HG03520 (cell line): ENCODE data around the gene SLC8A1.

ENCODE experiments used
- ATAC-seq: cut with Tn5 transposase; IDR thresholded peaks from one replicate; pipeline ENCODE4 v1.9.1; 2021; ENCODE audit warnings: mild to moderate bottlenecking, moderate library complexity; ENCODE audit not compliant: unreplicated experiment

Gene SLC8A1

DNA sequence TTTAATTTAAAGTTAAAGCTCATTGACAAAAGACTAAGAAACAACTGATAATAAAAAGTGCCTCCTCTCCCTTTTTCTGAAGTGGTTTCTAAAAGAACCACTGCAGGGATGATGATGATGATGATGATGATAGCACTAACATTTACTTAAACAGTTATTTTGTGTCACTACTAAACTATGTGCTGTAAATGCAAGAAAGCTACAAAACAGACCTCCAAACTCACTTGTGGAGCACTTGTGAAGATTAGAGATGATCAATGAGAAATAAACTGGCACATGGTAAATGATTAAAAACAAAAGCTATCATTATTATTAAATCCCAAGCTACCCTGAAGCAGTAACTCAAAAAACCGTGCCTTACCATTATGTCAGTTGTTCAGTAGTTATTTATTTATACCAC, 88.7 kb downstream of the SLC8A1 start:
- no peak for ATAC-seq

DNA sequence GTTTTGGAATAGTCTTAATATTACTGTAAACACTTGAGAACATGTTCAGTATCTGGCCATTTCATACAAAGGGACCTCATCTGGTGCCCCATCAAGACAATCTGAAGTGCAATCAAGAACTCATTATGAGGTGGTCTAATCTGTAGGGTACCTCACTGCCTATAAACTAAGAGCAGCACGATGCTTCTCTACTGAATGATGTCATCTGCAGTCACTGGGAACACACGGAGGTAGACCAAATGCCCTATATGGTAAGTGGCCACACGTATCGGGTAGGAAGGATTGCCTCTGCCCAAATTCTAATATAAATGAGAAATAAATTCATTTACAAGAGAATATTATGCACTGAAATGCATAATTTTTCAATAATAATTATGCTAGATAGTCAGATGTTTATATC, 90.4 kb downstream of the SLC8A1 start:
- no peak for ATAC-seq

DNA sequence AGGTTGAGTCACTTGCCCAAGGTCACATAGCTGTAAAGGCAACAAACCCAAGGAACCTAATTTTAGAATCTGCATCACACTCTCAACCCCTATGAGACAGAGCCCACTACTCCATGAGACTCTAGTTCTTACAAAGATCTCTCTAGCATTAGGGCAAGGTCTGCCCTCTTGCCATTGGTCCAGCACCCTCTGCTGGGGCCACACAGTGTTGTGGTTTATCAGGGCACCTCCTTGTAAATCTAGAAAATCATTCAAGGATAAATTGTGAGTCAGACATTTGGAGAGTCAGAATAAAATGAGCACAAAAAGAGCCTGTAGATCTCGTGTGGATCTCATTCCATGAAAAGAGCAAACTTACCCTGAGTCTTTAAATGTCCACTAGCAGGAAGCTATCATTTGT, 91.2 kb downstream of the SLC8A1 start:
- no peak for ATAC-seq

DNA sequence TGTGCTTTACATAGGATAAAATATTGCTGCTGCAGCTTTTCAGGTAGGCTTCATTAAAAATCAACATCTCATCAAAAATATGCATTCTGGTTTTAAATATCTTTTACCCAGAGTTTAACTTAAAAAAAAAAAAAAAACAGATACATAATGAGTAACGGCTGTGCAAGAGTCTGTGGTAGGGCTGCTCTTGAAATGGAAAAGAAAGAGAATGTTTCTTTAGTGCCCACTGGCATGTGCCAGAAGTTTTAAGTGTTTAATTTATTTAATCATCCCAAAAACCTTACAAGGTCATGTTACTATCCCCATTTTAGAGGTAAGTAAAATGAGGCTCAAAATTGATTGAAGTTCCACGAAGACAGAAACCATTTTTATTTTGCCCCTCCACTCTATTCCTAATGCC, 92.1 kb downstream of the SLC8A1 start:
- ATAC-seq, result no peak

GRCh38 chr2:40358783-40359182, 93.1 kb downstream of the SLC8A1 start:
- ATAC-seq, result no peak

DNA sequence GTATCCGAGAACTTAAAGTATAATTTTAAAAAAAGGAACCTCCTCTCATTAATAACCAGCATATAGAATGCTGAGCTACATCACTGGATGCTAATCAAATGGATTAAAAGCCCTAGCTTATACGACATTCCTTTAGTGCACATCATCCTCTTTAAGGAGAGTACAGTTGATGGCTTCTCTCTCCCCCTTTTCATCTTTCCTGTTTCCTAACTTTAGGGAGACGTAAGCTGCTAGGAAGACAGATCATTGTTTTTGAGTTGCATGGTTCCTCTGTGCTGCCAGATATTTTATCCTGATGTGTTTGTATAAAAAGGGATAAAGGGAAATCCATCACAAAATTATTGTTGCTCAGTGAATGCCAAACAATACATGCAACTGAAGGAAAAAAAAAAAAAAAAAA, 94.2 kb downstream of the SLC8A1 start:
- ATAC-seq, result no peak

DNA sequence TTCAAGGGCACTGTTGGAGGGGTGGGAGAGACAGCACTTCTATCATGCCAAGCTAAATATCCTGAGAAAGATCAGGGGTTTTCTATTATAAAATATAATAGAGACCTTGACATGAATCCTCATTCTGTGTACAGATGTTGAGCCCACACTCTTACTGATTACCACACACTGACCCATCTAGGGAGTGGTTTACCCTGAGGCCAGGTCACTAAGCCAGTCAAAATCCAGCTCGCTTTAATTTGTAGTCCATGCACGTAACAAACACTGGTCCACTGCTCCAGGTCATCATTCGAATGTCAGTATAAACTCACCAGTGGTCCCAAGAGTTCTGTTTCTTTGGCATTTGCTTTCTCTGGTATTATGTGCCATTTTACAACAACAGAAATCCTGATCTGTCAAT, 96.4 kb downstream of the SLC8A1 start:
- ATAC-seq, result no peak

DNA sequence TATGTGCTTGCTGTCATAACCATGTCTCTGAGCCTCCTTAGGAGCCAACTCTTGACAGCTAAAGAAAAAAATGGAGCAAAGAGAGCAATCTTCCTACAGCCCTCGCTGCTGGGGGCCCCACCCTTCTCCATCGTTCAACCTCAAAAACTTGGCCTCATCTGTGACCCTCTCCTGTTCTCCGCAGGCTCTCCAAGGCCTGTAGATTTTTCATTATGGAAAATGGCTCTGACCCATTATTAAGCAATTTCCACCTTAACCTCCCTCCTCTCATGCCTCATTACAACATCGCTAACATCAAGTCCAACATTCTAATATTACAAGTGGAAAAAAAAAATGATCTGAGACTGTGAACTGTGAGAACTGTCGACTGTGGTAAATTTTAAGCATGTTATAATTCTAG, 98.7 kb downstream of the SLC8A1 start:
- ATAC-seq, result no peak

DNA sequence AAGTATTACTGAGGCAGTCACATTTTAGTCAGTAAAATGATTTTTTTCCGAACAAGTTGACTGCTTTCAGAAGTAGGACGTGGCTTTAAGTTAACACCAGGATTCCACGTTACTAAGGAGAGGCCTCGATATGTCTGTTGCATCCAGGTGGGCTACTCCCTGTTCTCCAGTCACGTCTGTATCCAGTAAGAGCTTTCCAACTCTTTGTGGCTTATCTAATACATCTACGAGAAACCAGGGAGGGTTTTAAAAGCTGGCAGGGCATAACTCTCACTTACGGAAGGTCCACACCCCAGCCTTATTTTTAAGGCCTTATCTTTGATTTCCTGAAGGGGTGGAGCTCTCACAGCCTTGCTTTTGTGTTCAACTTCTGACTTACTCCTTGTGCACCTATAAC, 99.2 kb downstream of the SLC8A1 start:
- ATAC-seq, result no peak

GRCh38 chr2:40352041-40352702, 99.7 kb downstream of the SLC8A1 start:
- ATAC-seq, result no peak

GRCh38 chr2:40348665-40349064, 103.2 kb downstream of the SLC8A1 start:
- no peak for ATAC-seq

DNA sequence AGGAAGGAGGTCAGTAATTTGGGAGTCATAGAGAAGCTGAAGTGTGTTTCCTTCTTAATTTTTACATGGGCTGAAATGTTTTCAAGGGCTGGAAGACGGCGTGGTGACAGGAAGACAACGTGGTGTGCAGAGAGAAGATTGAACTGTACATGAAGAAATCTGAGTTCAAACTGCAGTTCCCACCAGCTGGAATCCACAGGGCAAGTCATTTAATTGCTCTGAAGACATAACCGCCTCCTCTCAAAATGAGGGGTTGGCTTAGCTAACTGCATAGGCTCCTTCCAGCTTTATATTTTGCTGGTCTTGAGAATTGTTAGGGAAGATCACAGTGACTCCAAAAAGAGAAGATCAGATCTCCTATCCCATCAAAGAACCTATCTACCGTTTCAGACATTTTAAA, 103.9 kb downstream of the SLC8A1 start:
- ATAC-seq, result no peak

- ATAC-seq, result no peak
Measured at GRCh38 chr2:40346535-40347354, 105.1 kb downstream of the SLC8A1 start.

- no peak for ATAC-seq
Measured at GRCh38 chr2:40344364-40344763, 107.5 kb downstream of the SLC8A1 start.

- no peak for ATAC-seq
Measured at GRCh38 chr2:40343902-40344301, 108.0 kb downstream of the SLC8A1 start.

DNA sequence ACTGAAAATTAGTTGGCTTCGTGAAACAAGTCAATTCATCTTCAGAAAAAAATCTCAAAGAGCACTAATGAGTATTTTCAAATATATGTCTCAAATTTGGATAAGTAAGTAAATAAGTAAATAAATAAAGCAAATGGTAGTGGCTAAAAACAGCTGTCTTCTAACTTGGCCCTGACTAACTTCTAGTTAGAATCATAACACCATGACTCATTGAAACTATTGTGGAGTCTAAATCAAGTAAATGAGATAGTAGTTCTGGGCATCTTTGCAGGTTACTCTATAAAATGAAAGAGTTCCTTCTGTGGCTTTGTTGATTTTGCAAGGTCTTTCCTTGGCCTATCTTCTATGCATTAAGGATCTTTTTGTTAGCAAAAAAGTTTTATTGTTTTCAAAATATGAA, 110.7 kb downstream of the SLC8A1 start:
- ATAC-seq, result no peak

- no peak for ATAC-seq
Measured at GRCh38 chr2:40339026-40339425, 112.9 kb downstream of the SLC8A1 start.

- ATAC-seq, result no peak
Measured at GRCh38 chr2:40332191-40332826, 119.6 kb downstream of the SLC8A1 start.

GRCh38 chr2:40330096-40330495, 121.8 kb downstream of the SLC8A1 start:
- no peak for ATAC-seq

DNA sequence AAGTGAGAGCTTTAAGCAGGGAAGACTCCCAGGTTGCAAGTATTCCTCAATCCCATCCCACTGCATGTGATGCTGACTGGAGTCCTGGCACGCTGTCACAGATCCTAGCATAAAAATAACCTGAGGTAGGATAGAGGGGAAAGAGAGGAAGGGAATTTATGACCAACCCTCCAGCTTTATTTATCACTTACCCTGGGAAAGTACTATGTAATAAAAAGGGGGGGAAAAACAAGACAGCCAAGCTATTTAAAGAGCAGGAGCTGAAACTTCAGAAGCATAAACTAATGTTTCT, 122.2 kb downstream of the SLC8A1 start:
- ATAC-seq, result no peak

DNA sequence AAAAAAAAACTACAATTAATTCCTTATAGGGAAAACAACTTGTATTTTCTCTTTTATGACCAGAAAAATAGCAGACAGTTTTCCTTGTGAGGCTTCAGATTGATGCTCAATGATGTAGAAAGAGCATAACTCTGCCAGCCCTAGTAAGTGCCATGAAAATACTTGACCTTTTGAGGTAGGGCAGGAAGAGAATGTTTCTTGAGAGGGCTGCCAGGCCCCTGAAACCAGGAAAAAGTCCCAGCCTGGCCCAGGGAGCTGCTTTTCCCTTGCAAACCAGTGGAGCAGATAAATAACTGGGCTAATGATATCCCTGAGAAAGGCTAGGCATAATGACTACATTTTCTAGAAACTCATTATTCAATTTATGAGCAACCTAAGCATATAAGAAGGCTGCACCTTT, 126.8 kb downstream of the SLC8A1 start:
- ATAC-seq, result no peak

- no peak for ATAC-seq
Measured at GRCh38 chr2:40324656-40325055, 127.2 kb downstream of the SLC8A1 start.
